Stimulated activated CD4-positive, alpha-beta T cell treated with anti-CD3 and anti-CD28 coated beads, Interleukin-4, amount 100 ng/mL, for 48 hours (primary cell): ENCODE results near the gene ASTN2.

ENCODE experiments used
- DNase-seq, 2 donors: peaks; one replicate each; pipeline ENCODE4 v3.0.0-alpha.2; 2020; ENCODE audit warnings: low read depth in 2 of 2

Gene ASTN2

DNA sequence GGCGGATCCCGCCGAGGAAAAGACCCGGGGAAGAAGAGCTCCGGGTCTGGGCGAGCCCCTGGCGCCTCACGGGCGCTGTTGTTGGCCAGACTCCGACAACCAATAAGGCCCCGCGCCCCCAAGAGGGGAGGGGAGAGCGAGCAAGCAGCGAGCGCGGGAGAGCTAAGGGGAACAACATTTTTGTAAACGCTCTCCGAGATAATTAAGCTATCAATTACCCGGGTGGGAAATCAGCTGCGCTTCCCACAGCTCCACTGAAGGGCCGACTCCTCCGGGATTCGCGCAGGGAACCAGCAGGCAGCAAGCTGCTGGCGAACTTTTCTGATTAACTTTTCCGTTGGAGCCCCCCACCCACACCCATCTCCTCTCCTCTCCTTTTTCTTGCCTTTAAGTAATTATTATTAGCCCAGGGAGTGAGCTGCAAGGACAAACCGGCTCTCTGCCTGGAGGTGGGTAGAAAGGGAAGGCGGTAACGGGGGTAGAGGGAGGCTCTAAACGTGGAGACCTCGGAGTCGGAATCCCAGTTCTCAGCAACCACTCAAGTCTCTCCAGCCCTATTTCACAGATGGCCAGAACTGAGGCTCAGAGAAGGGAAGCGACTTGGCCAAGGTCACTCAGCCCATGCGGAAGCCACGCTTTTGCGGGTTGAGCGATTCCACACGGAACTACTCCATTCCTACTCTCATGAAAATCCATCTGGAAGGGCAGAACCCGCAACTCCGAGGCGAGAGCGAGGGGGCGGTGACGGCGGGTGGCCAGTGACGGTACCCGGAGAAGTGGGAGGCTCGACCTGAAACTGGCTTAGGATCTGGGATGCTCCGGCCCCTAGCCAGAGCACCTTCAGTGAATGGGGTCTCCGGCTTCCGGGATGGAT is 1.3 kb downstream of the ASTN2 start:
- DNase-seq: no peak

DNA sequence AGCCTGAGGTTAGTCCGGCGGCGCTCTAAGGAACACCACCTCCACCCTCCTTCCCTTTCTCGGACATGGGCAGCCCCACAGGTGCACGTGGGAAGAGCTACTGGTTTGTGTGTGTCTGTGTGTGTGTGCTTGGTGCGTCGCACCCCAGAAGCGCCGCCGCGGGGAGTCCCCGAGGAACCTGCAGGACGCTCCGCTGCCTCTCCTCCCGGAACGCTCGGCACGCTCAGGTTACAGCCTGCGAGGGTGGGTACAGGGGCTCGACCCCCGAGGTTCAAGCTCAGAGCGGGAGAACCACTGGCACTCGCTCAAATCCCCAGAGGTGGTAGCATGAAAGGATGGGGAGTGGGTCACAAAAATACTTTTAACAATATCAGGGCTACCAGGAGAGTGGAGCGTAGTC is 2.0 kb downstream of the ASTN2 start:
- no peak for DNase-seq

DNA sequence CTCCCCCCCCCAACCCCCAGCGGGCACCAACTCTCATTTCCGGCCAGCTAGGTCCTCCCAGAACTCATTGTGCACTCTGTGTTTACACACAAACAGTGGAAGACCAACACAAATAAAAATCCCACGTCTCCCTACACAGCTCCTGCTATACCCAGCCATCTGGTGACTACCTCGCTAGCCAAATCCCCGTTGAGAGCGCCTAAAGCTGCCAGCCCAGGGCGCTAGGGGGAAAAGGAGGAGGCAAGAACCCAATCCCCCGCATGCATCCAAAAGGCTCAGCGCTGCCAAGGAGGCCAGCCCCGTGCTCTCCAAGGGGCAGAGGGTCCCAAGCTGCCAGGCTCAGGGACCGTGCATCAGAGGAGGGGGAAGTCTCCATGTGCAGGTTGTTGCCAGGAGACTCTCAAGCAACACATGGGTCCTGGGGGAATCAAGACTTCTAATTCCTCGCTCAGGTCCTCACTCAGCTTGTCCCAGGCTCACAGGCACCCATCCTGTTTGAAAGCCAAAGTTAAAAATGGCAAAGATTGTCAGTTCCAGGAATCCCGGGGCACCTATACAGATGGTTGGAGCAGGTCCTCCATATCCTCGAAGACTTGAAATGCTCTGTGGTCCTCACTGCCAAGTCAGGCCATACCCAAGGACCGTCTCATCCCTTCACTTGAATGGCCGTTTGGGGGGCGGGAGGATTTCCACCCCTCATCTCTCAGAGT is 2.7 kb downstream of the ASTN2 start:
- no peak for DNase-seq

DNA sequence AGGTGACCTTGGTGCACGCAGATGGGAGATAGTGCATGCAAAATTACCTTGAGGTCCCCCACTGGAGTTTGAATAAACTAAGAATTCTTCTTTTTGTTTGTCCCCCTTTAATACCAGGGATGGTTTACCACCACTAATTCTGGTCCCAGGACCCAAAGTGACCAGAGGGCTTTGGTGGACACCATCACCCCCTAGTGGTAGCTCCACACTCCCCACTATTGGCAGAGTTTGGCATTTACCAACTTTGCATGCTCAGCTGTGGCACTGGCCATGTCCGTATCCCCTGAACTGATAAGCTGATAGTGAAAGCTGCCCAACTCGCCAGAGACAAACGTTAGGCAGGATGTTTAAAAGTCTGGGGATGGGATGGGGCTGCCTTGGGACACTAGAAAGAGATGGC is 3.3 kb downstream of the ASTN2 start:
- no peak for DNase-seq

DNA sequence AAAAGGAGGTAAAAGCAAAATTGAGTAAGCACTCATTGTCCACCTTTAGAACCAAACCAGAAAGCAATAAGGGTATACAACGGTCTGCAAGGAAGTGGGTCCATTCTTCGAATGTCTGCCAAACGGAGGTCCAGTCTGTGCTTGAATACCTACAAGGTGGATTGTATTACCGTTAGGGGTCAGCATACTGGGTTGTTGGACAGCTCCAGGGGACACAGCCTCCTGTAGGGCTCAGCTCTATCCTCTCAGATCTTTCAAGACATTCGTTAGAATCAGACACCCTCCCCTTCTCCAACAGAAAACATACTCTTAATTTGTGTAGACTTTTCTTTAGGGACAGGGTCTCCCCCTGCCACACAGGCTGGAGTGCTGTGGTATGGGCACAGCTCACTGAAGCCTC is 5.5 kb downstream of the ASTN2 start:
- DNase-seq: no peak

DNA sequence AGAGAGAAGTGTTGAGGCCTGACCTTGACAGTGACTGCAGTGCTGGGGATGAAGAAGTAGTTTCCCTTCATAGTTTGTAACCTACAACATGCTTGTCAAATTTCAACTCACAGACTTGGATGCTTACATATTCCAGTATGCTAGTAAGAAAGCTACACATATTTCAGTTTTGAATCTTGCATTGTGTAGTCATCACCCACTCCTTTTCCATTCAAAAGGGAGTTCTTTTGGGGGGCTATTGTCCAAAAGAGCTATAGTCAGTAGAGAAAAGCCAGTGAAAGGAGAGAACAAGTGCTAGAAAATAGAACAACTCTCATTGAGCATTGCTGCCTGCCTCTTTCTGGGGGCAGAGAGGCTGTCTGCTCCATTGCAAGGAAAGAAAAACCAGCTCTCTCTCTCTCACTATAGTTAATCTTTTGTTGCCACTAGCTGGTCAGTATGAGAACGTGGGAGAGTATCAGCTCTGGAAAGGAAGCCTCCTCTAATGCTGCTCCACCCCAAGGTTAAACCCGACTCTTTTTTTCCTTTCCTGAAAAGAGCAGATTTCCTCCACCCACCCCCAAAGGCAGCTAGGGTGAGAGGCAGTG is 7.3 kb downstream of the ASTN2 start:
- DNase-seq: no peak

DNA sequence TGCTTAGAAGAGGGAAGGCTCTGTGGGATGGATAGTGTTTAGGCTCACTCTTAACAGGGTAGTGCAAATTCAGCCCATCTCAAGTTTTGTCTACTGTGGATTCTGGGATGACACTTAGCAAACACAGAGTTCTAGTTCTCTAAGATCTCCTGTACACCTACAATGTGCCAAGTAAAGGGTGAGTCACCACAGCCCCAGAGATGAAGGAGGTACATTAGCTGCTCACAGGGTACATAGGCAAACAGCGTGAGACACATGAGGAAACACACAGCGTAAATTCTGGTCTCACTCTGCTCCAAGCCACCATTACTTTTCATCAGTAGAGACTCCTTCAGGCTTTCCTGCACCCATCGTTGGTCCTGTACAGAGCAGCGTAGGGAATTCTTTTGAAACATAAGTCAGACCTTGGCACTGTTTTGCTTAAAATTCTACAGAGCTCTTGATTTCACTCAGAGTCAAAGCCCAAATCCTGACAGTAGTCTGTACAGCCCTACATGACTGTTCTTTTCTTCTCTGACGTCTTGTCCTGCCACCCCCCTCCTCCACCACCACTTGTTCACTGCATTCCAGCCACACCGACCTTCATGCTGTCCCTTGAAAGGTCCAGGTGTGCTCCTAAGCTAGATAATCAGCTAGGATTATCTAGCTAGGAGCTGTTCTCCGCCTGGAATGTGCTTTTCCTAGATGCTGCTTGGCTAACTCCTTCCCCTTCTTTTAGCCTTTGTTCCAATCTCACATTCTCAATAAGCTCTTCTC is 8.7 kb downstream of the ASTN2 start:
- no peak for DNase-seq

DNA sequence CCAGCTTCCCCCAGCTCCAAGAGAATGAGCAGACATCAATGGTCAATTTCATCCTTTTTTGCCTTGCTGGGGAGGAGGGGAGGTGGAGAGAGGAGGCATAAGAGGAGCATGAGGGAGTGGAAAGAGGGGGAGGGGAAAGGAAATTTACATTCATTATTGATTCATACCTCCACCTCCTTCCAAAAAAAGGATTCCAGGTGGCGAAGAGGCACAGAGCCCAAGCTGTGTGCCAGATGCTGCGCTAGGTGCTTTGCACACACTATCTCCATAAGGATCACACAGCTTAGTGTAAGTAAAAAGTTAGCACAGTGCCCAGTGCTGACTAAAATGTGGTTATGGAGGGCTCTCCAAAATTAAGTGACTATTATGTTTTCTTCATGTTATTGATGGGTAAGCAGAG is 11.0 kb downstream of the ASTN2 start:
- DNase-seq: no peak

DNA sequence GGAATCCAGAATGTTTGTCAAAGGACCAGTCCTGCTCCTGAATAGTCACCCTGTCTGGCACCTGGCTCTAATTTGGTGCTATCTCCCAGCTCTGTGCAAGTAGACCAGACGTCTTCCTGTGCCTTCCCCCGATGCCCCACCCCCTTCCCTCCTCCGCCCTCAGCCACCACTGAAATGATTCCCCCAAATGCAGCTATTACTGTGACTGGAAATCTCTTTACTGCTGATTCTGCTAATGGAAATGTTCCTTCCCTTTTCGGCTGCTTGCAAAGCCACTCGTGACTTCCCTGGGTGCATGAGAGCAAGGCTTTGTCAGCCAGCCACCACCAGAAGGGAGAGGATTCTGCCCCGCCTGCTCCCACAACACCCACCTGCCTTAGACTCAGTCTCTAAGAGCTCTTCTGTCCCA is 11.4 kb downstream of the ASTN2 start:
- DNase-seq: no peak

DNA sequence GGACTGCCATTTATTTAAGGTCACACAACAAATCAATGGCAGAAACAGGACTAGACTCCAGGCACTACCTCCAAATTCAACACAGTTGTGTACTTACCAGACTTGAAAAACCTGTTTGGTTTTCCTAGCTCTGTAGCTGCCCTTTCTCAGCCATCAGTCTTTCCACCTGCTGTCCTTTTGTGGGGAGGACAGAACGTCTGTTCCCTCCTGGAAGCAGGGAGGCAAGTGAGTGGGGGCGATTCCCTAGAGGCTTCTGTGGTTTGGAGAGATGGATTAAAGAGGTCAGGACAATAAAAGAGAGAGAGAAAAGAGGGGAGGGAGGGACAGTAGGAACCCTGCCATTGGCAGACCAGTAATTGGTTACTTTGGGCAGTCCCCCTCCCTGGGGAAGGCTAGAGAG is 14.7 kb downstream of the ASTN2 start:
- no peak for DNase-seq

DNA sequence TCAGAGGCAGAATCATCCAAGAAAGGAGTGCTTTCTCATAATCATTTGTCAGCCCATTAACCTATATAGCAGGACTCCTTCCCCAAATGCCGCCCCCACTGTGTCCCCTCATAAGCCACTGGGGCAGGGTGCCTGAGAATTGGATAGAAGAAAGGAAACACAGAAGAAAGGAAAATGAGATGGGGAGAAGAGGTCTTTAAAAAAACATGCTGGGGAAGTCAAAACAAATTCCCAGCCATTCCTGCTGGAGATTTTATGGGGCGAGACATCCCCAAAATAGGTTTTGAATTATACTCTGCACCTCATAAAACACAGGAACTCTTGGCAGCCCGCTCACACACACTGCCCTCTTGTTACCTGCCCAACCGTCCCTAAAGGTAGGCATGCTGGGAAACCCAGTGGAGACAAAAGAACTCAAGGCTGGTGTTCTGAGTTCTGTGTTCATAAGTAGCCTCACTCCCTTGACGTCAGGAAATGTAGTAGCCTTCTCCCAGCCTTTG is 19.7 kb downstream of the ASTN2 start:
- DNase-seq: no peak

DNA sequence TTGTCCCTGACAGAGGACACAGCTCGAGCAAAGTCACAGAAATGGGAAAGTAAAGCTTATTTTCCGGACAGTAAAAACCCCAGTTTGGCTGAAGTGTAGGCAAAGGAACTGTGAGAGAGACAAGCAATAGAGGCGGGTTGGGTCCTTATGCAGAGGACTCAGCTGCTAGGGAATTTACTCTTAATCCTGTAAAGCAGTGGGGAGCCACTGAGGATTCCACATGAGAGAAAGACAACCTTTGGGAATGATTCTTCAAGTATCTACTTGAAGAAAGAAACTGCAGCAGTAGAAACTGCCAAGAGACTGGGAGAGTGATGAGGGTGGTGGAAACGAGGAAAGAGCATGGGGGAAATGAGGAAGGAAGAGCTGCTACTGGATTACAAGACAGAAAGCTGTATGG is 20.2 kb downstream of the ASTN2 start:
- DNase-seq: no peak

DNA sequence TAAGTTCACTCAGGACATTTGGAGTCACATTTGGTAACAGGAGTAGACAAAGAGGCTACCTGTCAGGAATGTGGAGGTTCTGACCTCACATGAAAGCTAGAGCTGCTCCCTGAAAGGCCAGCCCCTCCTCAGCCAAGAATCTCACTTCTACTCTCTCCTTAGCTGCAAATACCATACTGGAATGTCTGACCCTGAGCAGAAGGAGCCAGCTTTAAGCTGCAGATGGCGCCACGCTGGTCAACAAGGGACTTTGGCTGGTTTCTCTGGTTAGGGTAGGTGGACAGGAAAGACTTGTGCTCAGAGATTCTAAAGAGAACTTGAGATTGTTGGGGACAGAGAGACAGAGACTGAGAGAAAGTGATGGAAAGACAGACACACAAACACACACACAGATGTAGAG is 21.9 kb downstream of the ASTN2 start:
- no peak for DNase-seq

DNA sequence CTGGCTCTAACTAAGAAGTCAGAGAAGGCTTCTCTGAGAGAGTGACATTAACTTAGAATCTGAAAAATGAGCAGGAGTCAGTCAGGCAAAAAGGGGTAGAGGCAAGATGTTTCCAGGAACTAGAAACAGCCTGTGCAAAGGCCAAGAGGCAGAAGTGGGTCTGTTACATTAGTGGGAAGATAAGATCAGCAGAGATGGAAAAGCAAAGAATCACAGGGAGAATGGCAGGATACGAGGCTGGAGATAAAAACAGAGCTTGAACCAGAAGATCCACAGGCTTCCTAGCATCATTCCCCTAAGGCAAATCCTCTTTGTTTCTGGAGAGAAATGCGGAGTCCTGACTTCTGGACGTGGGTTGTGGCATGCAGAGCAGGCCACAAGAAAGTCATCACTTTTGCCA is 27.4 kb downstream of the ASTN2 start:
- no peak for DNase-seq

DNA sequence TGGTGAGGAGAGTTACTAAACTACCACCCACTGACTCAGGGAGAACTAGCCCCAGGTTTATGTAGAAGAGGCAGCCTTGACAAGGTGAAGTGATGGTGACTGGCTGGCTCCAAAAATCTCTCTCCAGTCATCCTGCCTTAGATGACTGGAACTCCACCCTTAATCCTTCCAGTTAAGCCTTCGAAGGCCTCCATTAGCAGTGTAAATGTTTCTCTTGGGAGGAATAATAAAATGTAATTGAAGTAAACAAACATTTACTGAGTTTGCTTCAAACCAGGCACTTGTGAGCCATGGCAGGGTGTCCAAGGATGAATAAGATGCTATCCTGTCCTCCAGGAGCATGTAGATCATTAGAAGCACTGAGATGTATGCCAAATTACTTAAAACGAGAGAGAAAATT is 35.5 kb downstream of the ASTN2 start:
- no peak for DNase-seq

DNA sequence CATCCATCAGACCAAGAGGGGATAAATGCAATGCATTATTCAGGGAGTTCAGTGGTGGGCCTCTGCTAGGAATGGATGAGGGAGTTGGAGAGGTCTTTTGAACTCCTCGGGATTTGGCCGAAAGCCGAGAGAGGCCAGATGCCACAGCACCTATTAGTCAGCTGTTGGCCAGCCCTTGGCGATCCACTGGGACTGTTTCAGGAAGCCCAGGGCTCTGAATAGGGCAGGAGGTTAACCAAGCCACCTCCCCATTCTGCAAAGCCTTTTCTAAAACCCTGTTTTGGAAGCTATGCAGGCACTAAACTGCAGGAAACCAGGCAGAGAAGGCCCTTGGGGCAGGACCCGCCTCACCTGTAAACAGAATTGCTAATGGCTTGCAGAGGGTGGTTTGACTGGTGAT is 37.8 kb downstream of the ASTN2 start:
- no peak for DNase-seq

DNA sequence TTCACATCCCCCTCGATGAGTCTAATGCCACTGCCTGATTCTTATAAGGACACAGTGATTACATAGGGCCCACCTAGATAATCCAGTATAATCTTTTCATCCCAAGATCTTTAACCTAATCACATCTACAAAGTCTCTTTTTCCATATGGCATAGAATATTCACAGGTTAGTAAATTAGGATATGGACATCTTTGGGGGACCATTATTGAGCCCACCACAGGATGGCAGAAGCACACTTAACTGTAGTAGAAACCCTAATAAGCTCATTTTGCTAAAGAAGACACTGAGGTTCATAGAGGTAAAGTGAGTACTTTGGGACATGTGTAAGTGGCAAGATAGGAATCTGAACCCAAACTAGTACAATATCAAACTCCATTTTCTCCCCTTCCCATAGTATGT is 38.9 kb downstream of the ASTN2 start:
- DNase-seq: no peak

DNA sequence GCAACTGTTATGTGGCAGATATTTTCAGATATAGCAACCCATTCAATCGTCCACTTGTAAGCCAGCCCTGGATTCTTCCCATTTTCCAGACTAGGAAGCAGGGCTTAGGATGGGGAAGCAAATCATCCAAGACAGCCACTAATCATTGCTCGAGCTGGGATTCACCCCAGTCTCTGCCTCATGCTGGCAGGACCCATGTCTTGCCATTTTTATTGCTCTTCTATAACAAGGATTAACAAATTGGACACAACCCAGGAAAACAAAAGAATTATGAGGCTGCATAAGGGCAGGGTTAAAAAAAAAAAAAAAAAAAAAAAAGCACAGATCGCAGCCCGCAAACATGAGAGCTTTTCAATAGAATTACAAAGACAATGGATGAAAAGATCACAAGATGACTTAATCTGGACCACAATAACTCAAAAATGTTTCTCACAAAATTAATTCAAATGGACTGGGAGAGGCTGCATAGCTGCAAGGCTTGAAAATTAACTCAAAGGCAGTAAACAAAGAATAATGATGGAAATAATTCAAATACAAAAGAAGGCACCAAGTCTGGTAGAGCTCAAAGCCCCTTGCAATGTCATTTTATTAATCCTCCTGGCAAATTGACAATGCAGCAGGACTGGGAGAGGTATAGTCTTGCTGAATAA is 40.7 kb downstream of the ASTN2 start:
- DNase-seq: no peak

DNA sequence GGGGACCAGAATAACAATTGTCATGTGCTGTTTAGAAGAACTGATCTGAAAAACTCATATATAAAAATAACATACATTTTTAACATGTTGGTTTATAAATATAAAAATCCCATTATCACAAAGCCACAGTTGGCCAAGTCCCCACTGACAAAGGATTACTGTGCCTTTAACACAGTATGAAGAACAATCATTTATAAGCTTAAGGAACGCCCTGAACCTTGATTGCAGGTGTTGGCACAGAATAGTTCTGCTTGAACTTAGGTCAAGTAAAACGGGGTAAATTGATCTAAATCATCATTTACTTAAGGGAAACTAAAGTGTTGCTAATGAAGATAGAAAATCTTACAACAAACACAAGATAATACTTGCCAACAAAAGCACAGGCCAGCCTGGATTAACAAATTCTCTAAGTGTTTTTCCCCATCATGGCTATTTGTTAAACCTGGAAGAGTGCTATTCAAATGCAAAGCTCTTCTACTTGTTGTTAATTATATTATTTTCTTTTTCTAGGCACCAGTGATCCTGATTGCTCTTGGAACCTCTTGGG is 46.1 kb downstream of the ASTN2 start:
- DNase-seq: no peak

DNA sequence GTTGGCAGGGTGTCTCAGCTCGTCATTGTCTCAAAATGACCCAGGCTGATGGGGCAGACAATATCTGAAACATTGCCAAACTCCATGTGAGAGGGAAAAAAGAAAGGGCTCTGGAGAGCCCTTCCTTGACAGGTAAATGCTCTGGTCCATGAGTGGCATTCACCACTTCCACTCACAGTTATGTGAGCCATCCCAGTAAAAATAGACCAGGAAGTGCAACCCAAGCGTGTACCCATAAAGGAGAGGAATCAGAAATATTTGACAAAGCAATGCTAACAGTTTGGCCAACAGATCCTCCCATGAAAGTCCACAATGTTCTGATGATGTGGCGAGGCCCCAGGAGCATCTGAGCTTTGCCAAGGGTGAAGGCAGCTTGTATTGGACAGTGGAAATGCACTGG is 49.4 kb downstream of the ASTN2 start:
- no peak for DNase-seq

DNA sequence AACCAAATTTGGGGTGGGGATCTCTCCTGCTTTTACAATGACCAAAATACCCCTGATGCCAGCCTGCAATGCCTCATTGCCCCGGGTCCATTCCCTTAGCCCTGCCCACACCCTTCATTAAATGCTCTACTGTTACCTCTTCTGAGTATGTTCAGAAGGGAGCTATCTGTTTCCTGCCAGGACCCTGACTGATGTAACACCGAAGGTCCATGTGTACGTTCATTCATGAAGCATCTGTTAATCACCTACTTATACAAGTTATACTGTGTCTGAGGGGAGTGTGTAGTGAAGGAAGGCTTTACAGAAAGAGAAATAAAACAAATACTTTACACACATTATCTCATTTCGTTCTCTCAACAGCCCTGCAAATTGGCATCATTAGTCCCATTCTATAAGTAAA is 51.9 kb downstream of the ASTN2 start:
- no peak for DNase-seq
